Fibroblast of the conjunctiva (primary cell): ENCODE measurements around the gene NFIB.

Experiments
- DNase-seq: peaks from one replicate; pipeline ENCODE4 v3.0.0-alpha.2; 2010; ENCODE audit warnings: low read depth

NFIB gene

GRCh38 chr9:14072850-14073249, 241.1 kb downstream of the NFIB start:
- no peak for DNase-seq

- DNase-seq: no peak
These were observed 242.5 kb downstream of the NFIB start for GRCh38 chr9:14071484-14071883.

GRCh38 chr9:14068690-14069089, 245.3 kb downstream of the NFIB start:
- DNase-seq: no peak

GRCh38 chr9:14066831-14067230, 247.1 kb downstream of the NFIB start:
- DNase-seq: no peak

- no peak for DNase-seq
These were observed 247.9 kb downstream of the NFIB start for GRCh38 chr9:14066032-14066431.

- DNase-seq: no peak
These were observed 249.0 kb downstream of the NFIB start for GRCh38 chr9:14064940-14065339.

- DNase-seq: no peak
These were observed 250.2 kb downstream of the NFIB start for GRCh38 chr9:14063756-14064155.

- DNase-seq: peak; percentile 77
These were observed 251.2 kb downstream of the NFIB start for GRCh38 chr9:14062586-14063221.

GRCh38 chr9:14061936-14062585, 251.9 kb downstream of the NFIB start:
- DNase-seq: no peak

- no peak for DNase-seq
These were observed 255.6 kb downstream of the NFIB start for GRCh38 chr9:14058325-14058688.

GRCh38 chr9:14057368-14058324, 256.3 kb downstream of the NFIB start:
- DNase-seq: no peak

- DNase-seq: no peak
These were observed 257.6 kb downstream of the NFIB start for GRCh38 chr9:14056316-14056861.

- no peak for DNase-seq
These were observed 259.8 kb downstream of the NFIB start for GRCh38 chr9:14054096-14054495.

- no peak for DNase-seq
These were observed 261.6 kb downstream of the NFIB start for GRCh38 chr9:14052359-14052758.

GRCh38 chr9:14051419-14051818, 262.5 kb downstream of the NFIB start:
- no peak for DNase-seq

GRCh38 chr9:14043483-14043882, 270.5 kb downstream of the NFIB start:
- no peak for DNase-seq

- DNase-seq: no peak
These were observed 276.6 kb downstream of the NFIB start for GRCh38 chr9:14037331-14037730.

- no peak for DNase-seq
These were observed 280.9 kb downstream of the NFIB start for GRCh38 chr9:14033067-14033466.
